ENCODE results near the gene RAB3C.
"Not testable (repeated sequence)": the region's sequence is repeated elsewhere in the genome, so short reads cannot be mapped to it uniquely, and the experiment has no call there.

The RAB3C gene

DNA sequence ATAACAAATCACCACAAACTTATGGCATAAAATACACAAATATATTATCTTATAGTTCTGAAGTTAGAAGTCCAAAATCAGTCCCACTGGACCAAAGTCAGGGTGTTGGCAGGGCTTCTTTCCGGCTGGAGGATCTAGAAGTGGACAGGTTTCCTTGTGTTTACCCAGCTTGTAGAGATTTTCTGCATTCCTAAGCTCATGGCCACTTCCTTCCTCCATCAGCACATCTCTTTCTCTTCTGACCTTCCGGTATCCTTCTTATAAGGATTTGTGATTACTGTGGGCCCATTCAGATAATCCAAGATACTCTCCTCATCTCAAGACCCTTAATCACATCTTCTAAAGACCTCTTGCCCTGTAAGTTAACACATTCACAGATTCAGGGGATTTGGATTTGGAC is 97.6 kb downstream of the RAB3C start:
- DNase-seq, result no peak

- no peak for DNase-seq
Observed at GRCh38 chr5:58681943-58682342, 99.1 kb downstream of the RAB3C start.

- DNase-seq, result no peak
Observed at GRCh38 chr5:58683567-58683966, 100.7 kb downstream of the RAB3C start.

- no peak for DNase-seq
Observed at GRCh38 chr5:58687079-58687478, 104.2 kb downstream of the RAB3C start.

- no peak for DNase-seq
Observed at GRCh38 chr5:58687595-58687994, 104.7 kb downstream of the RAB3C start.

GRCh38 chr5:58699088-58699761 is 116.3 kb downstream of the RAB3C start:
- DNase-seq, result not testable (repeated sequence)

DNA sequence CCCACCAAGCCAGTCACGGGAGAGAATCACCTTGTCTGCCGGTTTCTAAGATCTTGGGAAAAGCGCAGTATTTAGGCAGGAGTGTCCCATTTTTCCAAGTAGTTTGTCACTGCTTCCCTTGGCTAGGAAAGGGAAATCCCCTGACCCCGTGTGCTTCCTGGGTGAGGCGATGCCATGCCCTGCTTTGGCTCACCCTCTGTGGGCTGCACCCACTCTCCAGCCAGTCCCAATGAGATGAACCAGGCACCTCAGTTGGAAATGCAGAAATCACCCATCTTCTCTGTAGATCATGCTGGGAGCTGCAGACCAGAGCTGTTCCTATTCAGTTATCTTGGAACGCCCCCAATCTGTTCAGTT is 116.9 kb downstream of the RAB3C start:
- no peak for DNase-seq

- DNase-seq, result no peak
Observed at GRCh38 chr5:58703925-58704555, 121.2 kb downstream of the RAB3C start.

GRCh38 chr5:58706736-58707135 is 123.9 kb downstream of the RAB3C start:
- DNase-seq, result no peak

GRCh38 chr5:58708456-58708855 is 125.6 kb downstream of the RAB3C start:
- DNase-seq, result no peak

GRCh38 chr5:58710425-58710824 is 127.5 kb downstream of the RAB3C start:
- DNase-seq, result not testable (repeated sequence)

- DNase-seq, result no peak
Observed at GRCh38 chr5:58710871-58711270, 128.0 kb downstream of the RAB3C start.

GRCh38 chr5:58711965-58712364 is 129.1 kb downstream of the RAB3C start:
- no peak for DNase-seq

DNA sequence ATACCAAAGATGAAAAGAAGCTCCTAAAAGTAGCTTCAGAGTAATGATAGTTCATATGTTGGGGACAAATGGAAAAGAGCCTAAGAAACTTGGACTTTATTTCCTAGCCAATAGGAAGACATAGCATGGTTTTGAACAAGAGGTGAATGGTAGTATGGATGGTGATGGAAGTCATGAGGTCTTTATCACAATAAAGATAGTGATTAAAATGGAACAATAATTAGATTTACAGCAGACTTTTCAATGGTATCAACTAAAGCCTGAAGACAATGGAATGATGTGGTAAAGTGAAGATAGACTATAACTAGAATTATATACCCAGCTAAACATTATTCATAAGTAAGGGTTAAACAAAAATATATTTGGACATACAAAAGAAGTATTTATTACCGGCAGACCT is 131.2 kb downstream of the RAB3C start:
- no peak for DNase-seq

GRCh38 chr5:58715997-58716656 is 133.3 kb downstream of the RAB3C start:
- DNase-seq, result no peak

- no peak for DNase-seq
Observed at GRCh38 chr5:58716713-58717112, 133.8 kb downstream of the RAB3C start.

DNA sequence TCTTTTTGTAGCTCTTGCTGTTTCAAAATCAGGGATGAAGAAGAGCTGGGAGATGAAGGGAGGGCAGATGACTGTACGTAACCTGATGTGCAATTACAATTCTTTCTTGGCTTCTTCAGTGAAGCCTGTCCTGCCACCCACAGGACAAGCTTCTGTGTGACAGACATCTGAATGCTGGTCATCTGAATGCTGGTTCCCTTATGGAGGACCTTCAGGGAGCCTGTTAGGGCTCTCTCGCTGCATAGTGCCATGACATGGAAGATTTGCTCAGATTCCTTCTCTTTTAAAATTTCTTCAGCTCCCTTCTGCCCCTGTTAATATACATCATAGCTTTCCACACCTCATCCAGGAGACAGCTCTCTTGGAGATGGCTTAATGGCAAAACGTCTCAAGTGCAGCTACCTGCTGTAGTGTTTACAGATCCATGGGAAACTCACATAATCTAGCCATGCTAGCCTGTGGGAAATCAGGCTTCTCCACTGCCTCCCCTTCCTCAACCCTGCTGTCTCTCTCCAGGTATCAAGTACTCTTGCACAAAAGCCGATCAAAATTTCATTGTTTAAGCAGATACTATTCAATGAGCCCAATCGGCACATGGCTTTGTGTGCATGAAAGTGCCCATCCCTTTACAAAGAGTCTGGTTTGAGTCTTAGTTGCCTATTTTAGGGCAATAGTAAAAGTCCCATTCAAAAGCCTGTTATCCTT is 134.6 kb downstream of the RAB3C start:
- no peak for DNase-seq

DNA sequence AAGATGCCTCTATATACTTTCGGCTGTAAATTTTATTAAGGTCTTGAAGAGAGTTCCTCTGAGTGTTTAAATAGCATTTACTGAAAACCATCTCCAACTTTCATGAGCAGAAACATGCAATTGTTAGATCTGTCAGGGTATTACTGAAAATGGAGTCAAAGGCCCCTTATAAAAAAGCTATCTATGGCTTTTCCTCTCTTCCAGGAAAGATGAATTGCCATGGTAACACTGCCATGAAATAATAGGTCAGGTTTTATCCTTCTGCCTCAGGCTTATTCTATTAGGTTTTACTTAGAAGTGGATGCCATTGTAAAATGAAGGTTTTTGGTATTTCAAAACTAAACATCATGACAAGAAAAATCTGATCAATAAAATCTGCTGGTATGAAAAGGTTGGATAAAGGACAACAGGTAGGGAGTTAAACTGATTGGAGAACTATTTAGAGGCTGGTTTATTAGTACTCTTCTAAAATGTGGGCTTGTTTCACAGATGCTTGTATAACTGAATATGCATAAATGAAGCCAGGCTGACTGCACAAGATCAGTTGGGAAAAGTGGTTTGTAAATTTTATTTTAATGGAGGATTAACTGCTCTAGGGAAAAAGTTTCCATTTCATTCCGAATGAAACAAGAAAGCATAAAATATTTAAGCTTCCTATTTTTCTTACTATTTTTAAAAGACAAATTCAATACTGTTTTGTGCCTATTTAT is 135.5 kb downstream of the RAB3C start:
- no peak for DNase-seq

- DNase-seq, result no peak
Observed at GRCh38 chr5:58722160-58722559, 139.3 kb downstream of the RAB3C start.

DNA sequence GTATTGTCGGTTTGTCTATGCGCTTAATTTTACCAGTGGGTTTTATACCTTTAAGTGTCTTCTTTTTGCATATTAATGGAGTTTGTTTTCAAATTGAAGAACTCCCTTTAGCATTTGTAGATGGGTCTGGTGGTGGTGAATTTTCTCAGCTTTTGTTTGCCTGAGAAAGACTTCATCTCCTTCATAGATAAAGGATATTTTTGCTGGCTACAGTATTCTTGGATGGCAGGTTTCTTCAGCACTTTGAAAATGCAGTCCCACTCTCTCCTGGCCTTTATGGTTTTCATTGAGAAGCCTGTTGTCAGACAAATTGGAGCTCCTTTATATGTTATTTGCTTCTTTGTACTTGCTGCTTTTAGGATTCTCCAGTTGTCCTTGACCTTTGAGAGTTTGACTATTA is 142.1 kb downstream of the RAB3C start:
- no peak for DNase-seq

GRCh38 chr5:58731641-58732040 is 148.8 kb downstream of the RAB3C start:
- no peak for DNase-seq

DNA sequence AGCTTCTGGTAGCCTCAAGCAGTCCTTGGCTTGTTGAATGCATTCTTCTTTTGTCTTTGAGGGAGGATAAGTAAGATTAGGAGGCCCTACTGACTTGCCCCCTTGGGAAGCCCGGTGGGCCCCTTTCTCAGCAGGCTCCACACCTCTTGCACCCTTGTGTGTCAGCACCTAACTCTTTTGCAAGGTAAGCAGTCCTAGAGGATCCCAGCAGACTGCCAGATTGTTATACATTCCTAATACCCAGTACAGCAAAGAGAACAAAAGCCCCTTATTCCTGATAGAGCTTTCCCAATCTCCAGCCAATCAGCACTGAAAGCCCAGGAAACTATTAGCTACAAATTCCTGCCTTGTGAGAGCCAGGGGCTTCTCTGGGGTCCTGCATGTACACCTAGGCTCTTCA is 152.8 kb downstream of the RAB3C start:
- no peak for DNase-seq

GRCh38 chr5:58736214-58736613 is 153.3 kb downstream of the RAB3C start:
- DNase-seq, result no peak
